Activated CD4-positive, CD25-positive, alpha-beta regulatory T cell treated with anti-CD3 and anti-CD28 coated beads, Interleukin-2, amount 50 U/mL, for 72 hours (primary cell): ENCODE results near the gene CENPM.
"Not testable (repeated sequence)": the region's sequence is repeated elsewhere in the genome, so short reads cannot be mapped to it uniquely, and the experiment has no call there.

Source experiments
- DNase-seq: peaks from one replicate; pipeline ENCODE4 v3.0.0; 2021

CENPM gene

GRCh38 chr22:41966225-41966606 is 19.3 kb upstream of the CENPM start:
- no peak for DNase-seq

- no peak for DNase-seq
Measured at GRCh38 chr22:41964112-41964491, 17.1 kb upstream of the CENPM start.

- DNase-seq = no peak
Measured at GRCh38 chr22:41963453-41964111, 16.6 kb upstream of the CENPM start.

- DNase-seq = no peak
Measured at GRCh38 chr22:41957941-41958556, 11.1 kb upstream of the CENPM start.

GRCh38 chr22:41952713-41953112 is 5.8 kb upstream of the CENPM start:
- no peak for DNase-seq

- no peak for DNase-seq
Measured at GRCh38 chr22:41951898-41952474, 5.0 kb upstream of the CENPM start, which contains the start of gene SMIM45. Gene SMIM45, plus strand, starts transcription at chr22:41952150.

GRCh38 chr22:41949297-41949965 is 2.5 kb upstream of the CENPM start:
- DNase-seq = no peak

GRCh38 chr22:41948928-41949296 is 2.0 kb upstream of the CENPM start:
- DNase-seq = not testable (repeated sequence)

GRCh38 chr22:41948142-41948541 is 1.2 kb upstream of the CENPM start:
- DNase-seq = no peak

- no peak for DNase-seq
Measured at GRCh38 chr22:41947424-41948080, 600 bp upstream of the CENPM start.

- DNase-seq = no peak
Measured at GRCh38 chr22:41943661-41944209, 3.2 kb downstream of the CENPM start.

GRCh38 chr22:41940832-41941765 is 5.9 kb downstream of the CENPM start:
- peak; percentile 82 for DNase-seq

GRCh38 chr22:41939981-41940831 is 6.7 kb downstream of the CENPM start:
- DNase-seq = peak; percentile 82

GRCh38 chr22:41936894-41937169 is 10.1 kb downstream of the CENPM start:
- DNase-seq = no peak

GRCh38 chr22:41935509-41935908 is 11.4 kb downstream of the CENPM start:
- DNase-seq = no peak

GRCh38 chr22:41935015-41935351 is 12.0 kb downstream of the CENPM start:
- DNase-seq = no peak

- no peak for DNase-seq
Measured at GRCh38 chr22:41934284-41935014, 12.5 kb downstream of the CENPM start.

GRCh38 chr22:41933411-41934177 is 13.4 kb downstream of the CENPM start:
- DNase-seq = no peak

GRCh38 chr22:41932353-41932752 is 14.6 kb downstream of the CENPM start:
- no peak for DNase-seq
